Activated T-cell treated with anti-CD3 and anti-CD28 coated beads, Interleukin-2, amount 50 U/mL, for 24 hours (primary cell): ENCODE results near the gene RLF.

Experiments used
- DNase-seq: peaks from one replicate; pipeline ENCODE4 v3.0.0-alpha.2; 2020
- H3K27ac Mint-ChIP-seq: 2 replicates; pipeline ENCODE4 v1.8.0; 2020; ENCODE audit warnings: mild to moderate bottlenecking, mixed read lengths
- H3K27me3 Mint-ChIP-seq: 2 replicates; pipeline ENCODE4 v1.8.0; 2020; ENCODE audit warnings: mixed read lengths
- H3K36me3 Mint-ChIP-seq: 2 replicates; pipeline ENCODE4 v1.8.0; 2020; ENCODE audit warnings: low read depth, mixed read lengths
- H3K4me1 Mint-ChIP-seq: 2 replicates; pipeline ENCODE4 v1.8.0; 2020; ENCODE audit warnings: low read depth, mixed read lengths
- H3K4me3 Mint-ChIP-seq: 2 replicates; pipeline ENCODE4 v1.8.0; 2020; ENCODE audit warnings: mild to moderate bottlenecking, moderate library complexity, mixed read lengths
- H3K9me3 Mint-ChIP-seq: 2 replicates; pipeline ENCODE4 v1.8.0; 2020; ENCODE audit warnings: mixed read lengths

The RLF gene

GRCh38 chr1:40239626-40240025, 78.4 kb downstream of the RLF start:
- peaks cover 59% of the 10 kb centered on the region for H3K36me3 Mint-ChIP-seq

GRCh38 chr1:40240390-40240789, 79.2 kb downstream of the RLF start:
- Mint-ChIP-seq H3K27me3 (no peaks in the 10 kb centered on the region), H3K9me3 (no peaks in the 10 kb centered on the region), H3K4me1 (peaks cover 59% of the 10 kb centered on the region), H3K4me3 (no peak overlapping the region), H3K36me3 (peaks cover 52% of the 10 kb centered on the region), H3K27ac (peak overlapping the region; percentile 0)
- no peak for DNase-seq

More at GRCh38 chr1:40239626-40240025, 78.4 kb downstream of the RLF start:
- DNase-seq = no peak
- H3K4me3 Mint-ChIP-seq = no peak overlapping the region
- H3K27me3 Mint-ChIP-seq = no peaks in the 10 kb centered on the region
- no peak overlapping the region for H3K27ac Mint-ChIP-seq
- no peaks in the 10 kb centered on the region for H3K9me3 Mint-ChIP-seq
- peaks cover 55% of the 10 kb centered on the region for H3K4me1 Mint-ChIP-seq

- Mint-ChIP-seq H3K9me3 (no peaks in the 10 kb centered on the region), H3K27ac (peak overlapping the region; percentile 89), H3K36me3 (peaks cover 42% of the 10 kb centered on the region), H3K4me1 (peaks cover 59% of the 10 kb centered on the region), H3K27me3 (no peaks in the 10 kb centered on the region), H3K4me3 (peak overlapping the region; percentile 27)
- DNase-seq = no peak
Measured at GRCh38 chr1:40241362-40241761, 80.2 kb downstream of the RLF start.

- DNase-seq = no peak
- peaks cover 22% of the 10 kb centered on the region for H3K36me3 Mint-ChIP-seq
- no peak overlapping the region for H3K4me3 Mint-ChIP-seq
- H3K4me1 Mint-ChIP-seq = peaks cover 50% of the 10 kb centered on the region
- H3K9me3 Mint-ChIP-seq = no peaks in the 10 kb centered on the region
- H3K27ac Mint-ChIP-seq = no peak overlapping the region
- H3K27me3 Mint-ChIP-seq = no peaks in the 10 kb centered on the region
Measured at GRCh38 chr1:40243351-40243750, 82.2 kb downstream of the RLF start.

- H3K4me3 Mint-ChIP-seq = no peak overlapping the region
- no peaks in the 10 kb centered on the region for H3K27me3 Mint-ChIP-seq
- no peaks in the 10 kb centered on the region for H3K9me3 Mint-ChIP-seq
- DNase-seq = no peak
- peak overlapping the region; percentile 53 for H3K27ac Mint-ChIP-seq
- H3K4me1 Mint-ChIP-seq = peaks cover 44% of the 10 kb centered on the region
- H3K36me3 Mint-ChIP-seq = peaks cover 13% of the 10 kb centered on the region
Measured at GRCh38 chr1:40244138-40244744, 83.1 kb downstream of the RLF start.

GRCh38 chr1:40245686-40246085, 84.5 kb downstream of the RLF start:
- no peak overlapping the region for H3K27ac Mint-ChIP-seq
- no peak overlapping the region for H3K4me3 Mint-ChIP-seq
- peaks cover 33% of the 10 kb centered on the region for H3K4me1 Mint-ChIP-seq
- no peak for DNase-seq
- H3K9me3 Mint-ChIP-seq = no peaks in the 10 kb centered on the region
- no peaks in the 10 kb centered on the region for H3K27me3 Mint-ChIP-seq
- H3K36me3 Mint-ChIP-seq = no peaks in the 10 kb centered on the region

- H3K4me3 Mint-ChIP-seq = no peak within 1 kb of the TSS
- no peak for DNase-seq
- no peak within 1 kb of the TSS for H3K27ac Mint-ChIP-seq
- H3K36me3 Mint-ChIP-seq = no peaks in the 10 kb centered on the region
- no peaks in the 10 kb centered on the region for H3K27me3 Mint-ChIP-seq
- no peaks in the 10 kb centered on the region for H3K9me3 Mint-ChIP-seq
- peaks cover 18% of the 10 kb centered on the region for H3K4me1 Mint-ChIP-seq
Measured at GRCh38 chr1:40247655-40248054, 86.5 kb downstream of the RLF start, which contains the start of gene TMCO2. TSS of gene TMCO2 (plus strand) at chr1:40247937. CDS start at chr1:40247994, 57 bp downstream.

GRCh38 chr1:40248412-40248811, 87.2 kb downstream of the RLF start:
- Mint-ChIP-seq H3K4me3 (no peak overlapping the region), H3K4me1 (peaks cover 18% of the 10 kb centered on the region), H3K9me3 (no peaks in the 10 kb centered on the region), H3K27ac (no peak overlapping the region), H3K36me3 (no peaks in the 10 kb centered on the region), H3K27me3 (no peaks in the 10 kb centered on the region)
- no peak for DNase-seq

- peaks cover 19% of the 10 kb centered on the region for H3K4me1 Mint-ChIP-seq
- H3K4me3 Mint-ChIP-seq = no peak overlapping the region
- no peaks in the 10 kb centered on the region for H3K9me3 Mint-ChIP-seq
- no peak for DNase-seq
- no peaks in the 10 kb centered on the region for H3K27me3 Mint-ChIP-seq
- H3K27ac Mint-ChIP-seq = no peak overlapping the region
- no peaks in the 10 kb centered on the region for H3K36me3 Mint-ChIP-seq
Measured at GRCh38 chr1:40251456-40251855, 90.3 kb downstream of the RLF start.

GRCh38 chr1:40252601-40253000, 91.4 kb downstream of the RLF start:
- no peak for DNase-seq
- Mint-ChIP-seq H3K4me3 (no peak overlapping the region), H3K36me3 (peaks cover 9% of the 10 kb centered on the region), H3K9me3 (no peaks in the 10 kb centered on the region), H3K27ac (no peak overlapping the region), H3K27me3 (no peaks in the 10 kb centered on the region), H3K4me1 (peaks cover 24% of the 10 kb centered on the region)

GRCh38 chr1:40255231-40255630, 94.0 kb downstream of the RLF start:
- H3K36me3 Mint-ChIP-seq = peaks cover 28% of the 10 kb centered on the region
- H3K27me3 Mint-ChIP-seq = no peaks in the 10 kb centered on the region
- H3K4me1 Mint-ChIP-seq = peaks cover 33% of the 10 kb centered on the region
- no peak overlapping the region for H3K4me3 Mint-ChIP-seq
- no peaks in the 10 kb centered on the region for H3K9me3 Mint-ChIP-seq
- no peak for DNase-seq
- H3K27ac Mint-ChIP-seq = peak overlapping the region; percentile 20

- no peak for DNase-seq
- peak overlapping the region; percentile 100 for H3K27ac Mint-ChIP-seq
- no peaks in the 10 kb centered on the region for H3K27me3 Mint-ChIP-seq
- peaks cover 41% of the 10 kb centered on the region for H3K36me3 Mint-ChIP-seq
- H3K4me1 Mint-ChIP-seq = peaks cover 44% of the 10 kb centered on the region
- no peaks in the 10 kb centered on the region for H3K9me3 Mint-ChIP-seq
- H3K4me3 Mint-ChIP-seq = peak overlapping the region; percentile 91
Measured at GRCh38 chr1:40256401-40257084, 95.4 kb downstream of the RLF start.

GRCh38 chr1:40257313-40257687, 96.1 kb downstream of the RLF start:
- Mint-ChIP-seq H3K4me3 (peak overlapping the region; percentile 91), H3K4me1 (peaks cover 49% of the 10 kb centered on the region), H3K27ac (peak overlapping the region; percentile 100), H3K9me3 (no peaks in the 10 kb centered on the region), H3K27me3 (no peaks in the 10 kb centered on the region), H3K36me3 (peaks cover 49% of the 10 kb centered on the region)
- DNase-seq = no peak

GRCh38 chr1:40257688-40258444, 96.7 kb downstream of the RLF start, which contains the start of gene ZMPSTE24:
TSS of gene ZMPSTE24 (plus strand) at chr1:40258236. CDS start at chr1:40258272, 36 bp downstream.
- H3K4me1 Mint-ChIP-seq = peaks cover 53% of the 10 kb centered on the region
- no peaks in the 10 kb centered on the region for H3K9me3 Mint-ChIP-seq
- peak; percentile 95 for DNase-seq
- H3K27ac Mint-ChIP-seq = peak within 1 kb of the TSS; percentile 100
- H3K36me3 Mint-ChIP-seq = peaks cover 54% of the 10 kb centered on the region
- no peaks in the 10 kb centered on the region for H3K27me3 Mint-ChIP-seq
- H3K4me3 Mint-ChIP-seq = peak within 1 kb of the TSS; percentile 91

- Mint-ChIP-seq H3K27ac (peak overlapping the region; percentile 100), H3K27me3 (no peaks in the 10 kb centered on the region), H3K36me3 (peaks cover 60% of the 10 kb centered on the region), H3K4me3 (peak overlapping the region; percentile 91), H3K9me3 (no peaks in the 10 kb centered on the region), H3K4me1 (peaks cover 59% of the 10 kb centered on the region)
- no peak for DNase-seq
Measured at GRCh38 chr1:40258445-40258769, 97.2 kb downstream of the RLF start.
